HG03378 (cell line): ENCODE data around the gene RAET1G.
"Not testable (repeated sequence)": the region's sequence is repeated elsewhere in the genome, so short reads cannot be mapped to it uniquely, and the experiment has no call there.

Experiments
- ATAC-seq: cut with Tn5 transposase; IDR thresholded peaks from one replicate; pipeline ENCODE4 v1.9.1; 2021; ENCODE audit warnings: mild to moderate bottlenecking, moderate library complexity; ENCODE audit not compliant: unreplicated experiment

RAET1G gene

DNA sequence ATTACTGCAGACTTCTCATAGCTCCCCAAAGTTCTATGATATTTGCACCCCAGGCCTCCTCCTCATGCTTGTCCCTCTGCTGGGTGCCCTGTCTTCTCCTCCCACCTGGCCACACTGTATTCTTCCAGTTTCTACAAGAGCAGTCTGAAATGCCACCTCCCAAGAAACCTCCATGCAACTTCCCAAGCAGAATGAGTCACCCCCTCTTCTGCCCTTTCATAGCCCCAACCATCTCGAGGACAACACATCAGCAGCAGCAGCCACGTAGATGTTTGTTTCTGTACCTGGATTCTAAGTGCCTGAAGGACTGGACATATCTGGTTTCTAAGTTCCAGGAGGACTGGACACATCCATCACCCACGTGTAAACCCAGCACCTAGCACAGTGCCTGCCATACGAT is 12.3 kb upstream of the RAET1G start:
- ATAC-seq: no peak

- ATAC-seq: no peak
Observed at GRCh38 chr6:149934249-149935156, 11.6 kb upstream of the RAET1G start.

GRCh38 chr6:149933461-149933860 is 10.5 kb upstream of the RAET1G start:
- no peak for ATAC-seq

DNA sequence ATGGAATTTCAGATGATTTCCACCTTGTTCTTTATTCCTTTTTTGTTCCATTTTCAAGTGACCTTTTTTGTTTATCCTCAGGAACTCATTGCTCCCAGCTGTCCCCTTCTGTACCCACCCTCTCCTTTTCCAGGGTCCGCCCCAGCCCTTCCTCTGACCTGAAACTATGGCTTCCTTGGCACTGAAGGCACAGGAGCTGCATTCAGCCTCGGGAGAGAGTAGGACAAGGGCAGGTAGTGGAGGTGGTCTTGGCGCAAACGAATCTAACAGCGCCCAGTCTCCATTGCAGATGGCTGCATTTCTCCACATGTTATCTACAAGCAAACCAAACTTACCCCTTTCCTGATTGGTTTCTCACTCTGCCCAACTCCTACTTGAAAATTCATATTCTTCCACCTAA is 10.1 kb upstream of the RAET1G start:
- ATAC-seq: no peak

GRCh38 chr6:149931501-149931900 is 8.6 kb upstream of the RAET1G start:
- no peak for ATAC-seq

DNA sequence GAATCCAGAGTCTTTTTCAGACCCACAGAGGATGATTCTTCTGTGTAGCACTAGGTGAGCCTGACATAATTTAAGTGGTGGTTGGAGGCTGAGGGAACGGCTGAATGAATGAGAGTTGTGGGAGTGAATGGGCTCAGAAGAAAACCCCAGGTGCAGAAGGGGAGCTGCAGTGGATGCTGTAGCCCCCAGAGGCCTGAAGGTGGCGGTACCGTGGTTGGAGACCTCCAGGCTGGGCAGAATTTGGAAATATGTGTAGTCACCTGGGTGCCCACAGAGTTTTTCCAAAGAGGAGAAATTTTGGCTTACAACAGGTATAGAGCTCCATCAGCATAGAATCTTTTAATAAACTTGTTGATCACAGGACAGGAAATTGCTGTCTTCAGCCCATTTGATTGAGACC is 6.5 kb upstream of the RAET1G start:
- ATAC-seq: no peak

DNA sequence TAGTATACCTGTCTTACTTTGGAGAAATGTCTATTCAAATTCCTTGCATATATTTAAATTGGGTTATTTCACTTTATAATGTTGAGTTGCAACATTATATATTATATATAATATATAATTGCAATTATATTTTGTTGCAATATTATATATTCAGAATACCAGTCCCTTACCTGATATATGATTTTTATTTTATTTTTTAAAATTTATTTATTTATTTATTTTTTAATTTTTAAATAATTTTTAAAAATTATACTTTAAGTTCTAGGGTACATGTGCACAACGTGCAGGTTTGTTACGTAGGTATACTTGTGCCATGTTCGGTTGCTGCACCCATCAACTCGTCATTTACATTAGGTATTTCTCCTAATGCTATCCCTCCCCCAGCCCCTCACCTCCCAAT is 4.1 kb upstream of the RAET1G start:
- not testable (repeated sequence) for ATAC-seq

GRCh38 chr6:149925974-149926777 is 3.3 kb upstream of the RAET1G start:
- ATAC-seq: no peak

DNA sequence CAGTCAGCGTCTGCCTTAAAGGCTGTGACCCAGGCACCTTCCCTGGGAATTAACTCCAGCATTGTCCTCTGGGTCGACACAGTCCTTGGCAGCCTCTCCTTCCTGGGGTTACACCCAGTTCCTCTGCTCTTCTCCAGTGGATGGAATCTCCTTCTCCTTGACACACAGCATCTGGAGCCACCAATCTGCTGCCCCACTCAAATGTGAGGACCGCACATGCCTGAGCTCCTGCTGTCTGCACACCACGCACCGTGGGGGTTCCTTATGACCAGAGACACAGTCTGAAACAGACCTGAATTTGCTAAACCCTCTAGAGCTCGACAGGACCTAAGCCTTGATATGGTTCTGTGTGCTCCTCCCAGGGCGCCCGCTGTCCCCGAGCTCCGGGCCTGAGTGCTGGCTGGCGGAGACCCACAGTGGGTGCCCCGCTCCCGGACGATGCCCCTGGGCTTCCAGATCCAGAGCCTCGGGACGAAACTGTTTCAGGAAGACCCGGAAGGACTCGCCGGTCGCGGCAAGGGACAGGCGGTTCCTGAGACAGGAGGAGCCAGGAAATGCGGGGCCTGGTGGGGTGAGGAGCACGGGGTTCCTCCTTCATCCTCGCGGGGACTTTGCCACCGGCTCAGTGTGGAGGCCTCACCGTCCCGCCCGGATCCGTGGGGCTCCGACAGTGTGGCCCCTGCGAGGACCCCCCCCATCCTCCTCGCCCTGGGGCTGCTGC is 2.5 kb upstream of the RAET1G start:
- ATAC-seq: no peak

DNA sequence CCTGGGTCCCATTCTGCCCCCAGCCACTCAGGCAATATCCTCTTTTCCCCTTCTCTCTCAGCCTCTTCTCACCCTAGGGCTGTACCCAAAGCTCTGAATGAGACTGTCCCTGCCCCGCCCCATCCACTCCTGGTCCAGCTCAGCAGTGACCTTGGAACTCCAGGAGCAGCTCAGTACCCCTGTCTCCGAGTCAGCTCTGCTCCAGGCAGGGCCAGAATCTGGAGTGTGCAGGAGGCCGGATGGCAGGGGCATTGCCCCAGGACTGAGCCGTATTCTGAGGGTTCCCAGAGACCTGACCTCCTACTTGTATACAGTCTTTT is 2.0 kb upstream of the RAET1G start:
- ATAC-seq: no peak

- no peak for ATAC-seq
Observed at GRCh38 chr6:149924206-149924932, 1.4 kb upstream of the RAET1G start.

- no peak for ATAC-seq
Observed at GRCh38 chr6:149923327-149923986, 536 bp upstream of the RAET1G start.

DNA sequence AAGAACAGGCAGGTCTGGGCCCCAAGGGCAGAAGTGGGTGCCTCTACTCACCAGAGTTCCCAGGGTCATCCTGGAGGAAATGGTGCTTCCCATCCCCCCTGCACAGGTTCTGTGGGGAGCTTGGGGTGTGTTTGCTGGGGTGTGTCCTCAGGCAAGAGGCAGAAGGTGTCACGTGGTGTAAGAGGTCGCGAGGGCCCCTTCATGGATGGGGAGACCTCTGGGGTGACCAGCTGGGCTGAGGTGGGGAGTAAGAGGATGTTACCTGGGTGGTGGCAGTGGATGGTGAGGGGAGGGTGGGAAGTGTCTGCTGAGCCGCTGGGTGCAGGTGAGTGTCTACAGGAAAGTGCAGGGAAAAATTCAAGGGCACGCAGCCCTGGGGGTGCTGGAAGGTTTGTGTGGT is 830 bp downstream of the RAET1G start:
- ATAC-seq: not testable (repeated sequence)

GRCh38 chr6:149921361-149921760 is 1.6 kb downstream of the RAET1G start:
- no peak for ATAC-seq

DNA sequence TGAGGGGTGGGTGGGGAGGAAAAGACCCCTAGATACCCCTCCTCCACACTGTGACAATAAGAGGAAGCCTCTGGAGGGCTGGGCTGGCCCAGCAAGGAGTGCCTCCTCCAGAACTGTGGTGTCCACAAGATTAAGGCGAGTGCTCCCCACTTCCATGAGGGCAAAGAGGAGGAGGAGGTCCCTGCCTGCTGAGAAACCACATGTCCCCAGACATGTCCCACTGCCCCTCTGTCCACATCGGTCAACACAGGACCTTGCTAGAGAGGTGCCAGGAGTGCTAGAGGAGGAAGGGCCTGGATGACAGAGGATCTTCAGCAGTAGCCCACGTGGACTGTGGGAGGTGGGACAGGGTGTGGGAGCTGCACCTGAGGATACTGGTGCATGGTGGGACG is 3.1 kb downstream of the RAET1G start:
- no peak for ATAC-seq

DNA sequence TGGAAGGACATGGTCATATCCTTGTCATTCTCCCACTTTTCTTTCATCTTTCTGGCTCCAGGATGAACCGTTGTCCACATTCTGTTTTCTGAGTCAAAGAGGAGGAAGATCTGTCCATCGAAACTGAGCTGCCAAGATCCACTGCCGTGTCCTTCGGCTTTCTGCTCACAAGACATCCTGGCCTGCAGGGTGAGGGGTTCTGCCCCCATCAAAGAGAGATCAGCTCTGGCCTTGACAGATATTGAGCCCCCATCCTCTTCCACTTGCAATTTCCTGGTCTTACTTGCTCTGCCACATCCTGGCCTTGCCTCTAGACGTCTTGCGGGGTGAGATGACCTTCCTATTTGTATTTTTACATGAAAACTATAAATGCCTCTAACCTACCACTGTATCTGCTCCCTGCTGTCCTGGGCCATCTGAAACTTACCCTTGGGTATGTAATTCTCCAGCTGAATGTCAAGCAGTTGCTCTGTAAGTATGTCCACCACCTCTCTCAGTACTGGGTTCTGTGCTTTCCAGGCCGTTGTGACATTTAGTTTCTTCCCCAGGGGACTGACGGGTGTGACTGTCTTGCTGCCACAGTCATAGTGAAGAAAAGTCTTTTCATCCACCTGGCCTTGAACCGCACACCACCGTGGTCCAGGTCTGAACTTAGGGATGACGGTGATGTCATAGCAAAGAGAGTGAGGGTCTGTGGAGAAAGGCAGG is 3.6 kb downstream of the RAET1G start:
- ATAC-seq: not testable (repeated sequence)

GRCh38 chr6:149918151-149918905 is 4.6 kb downstream of the RAET1G start:
- ATAC-seq: no peak

DNA sequence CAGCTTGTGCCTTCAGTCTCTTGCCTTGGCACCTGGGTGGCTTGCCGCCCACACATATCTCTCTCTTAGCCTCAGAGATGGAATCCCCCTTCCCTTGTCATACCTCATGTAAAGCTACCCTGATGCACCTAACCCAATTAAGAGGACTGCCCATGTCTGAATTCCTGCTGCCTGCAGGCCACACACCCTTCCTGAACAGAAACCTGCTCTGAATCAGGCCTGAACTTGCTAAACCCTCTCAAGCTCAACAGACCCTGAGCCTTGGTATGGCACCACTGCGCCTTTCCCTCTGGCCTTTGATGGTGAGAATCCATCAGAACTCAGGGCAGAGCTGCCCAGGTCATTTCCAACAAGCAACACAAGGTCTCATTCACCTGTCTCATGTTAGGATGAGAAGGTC is 5.2 kb downstream of the RAET1G start:
- ATAC-seq: no peak
